Suprapubic skin (tissue), 4 donors: ENCODE measurements around the gene CNOT1. TPM values are rescaled to one million over a fixed set of nuclear protein-coding genes. Genes with fewer than 3 reads are reported as not detected.
A peak's percentile ranks its signal among the peaks of the same experiment; 100 is the strongest.

Source experiments
- DNase-seq, 2 donors: peaks; one replicate each; pipeline ENCODE4 v3.0.0-alpha.2; 2019; ENCODE audit warnings: low spot score in 2 of 2
- H3K27ac ChIP-seq: fragments of 200-600 bp; sonication (generic); one replicate; pipeline ENCODE4 v1.5.1; 2019
- H3K27me3 ChIP-seq: fragments of 200-600 bp; sonication (generic); one replicate; pipeline ENCODE4 v1.5.1; 2019
- H3K36me3 ChIP-seq: fragments of 200-600 bp; sonication (generic); one replicate; pipeline ENCODE4 v1.5.1; 2019
- H3K4me1 ChIP-seq: fragments of 200-600 bp; sonication (generic); one replicate; pipeline ENCODE4 v1.5.1; 2019
- H3K4me3 ChIP-seq: fragments of 200-600 bp; sonication (generic); one replicate; pipeline ENCODE4 v1.5.1; 2019; ENCODE audit warnings: mild to moderate bottlenecking
- H3K9me3 ChIP-seq: fragments of 200-600 bp; sonication (generic); one replicate; pipeline ENCODE4 v1.5.1; 2019
- EP300 ChIP-seq: sonication (generic); formaldehyde crosslinking; IDR thresholded peaks from one replicate; pipeline ENCODE4 v1.6.1; 2017; ENCODE audit warnings: antibody characterized with exemption
- POLR2A ChIP-seq, 2 donors: fragments of 450-650 bp; IDR thresholded peaks; one replicate each; pipeline ENCODE4 v1.6.1; 2017; ENCODE audit warnings: antibody characterized with exemption in 2 of 2, mild to moderate bottlenecking in 2 of 2, moderate library complexity in 2 of 2
- POLR2AphosphoS5 ChIP-seq, 3 donors: sonication (generic); formaldehyde crosslinking; IDR thresholded peaks; one replicate each; pipeline ENCODE4 v1.6.1; 2017; ENCODE audit warnings: antibody characterized with exemption in 3 of 3
- WGBS: methylation state at CpG from one replicate; pipeline ENCODE4 v1.1.5; 2018; 5-methylcytosine and 5-hydroxymethylcytosine counted together
- total RNA-seq, 4 donors: library from RNA; depleted of rRNA; stranded (reverse); fragments of >200 nt; gene quantifications; one replicate each; pipeline ENCODE4 v1.1.0, GENCODE V29; 2016
- TF ChIP-seq, protein P1 (sequence below), 2 donors: fragments of 200-600 bp in 1 of 2; fragments of 450-650 bp in 1 of 2; sonication (generic) in 1 of 2; IDR thresholded peaks; one replicate each; pipeline ENCODE4 v1.5.1; 2016 to 2019; ENCODE audit warnings: antibody characterized with exemption in 2 of 2, mild to moderate bottlenecking in 1 of 2, moderate library complexity in 1 of 2

CNOT1 gene
- total RNA-seq, 4 donors from 2014 or later = 94.8 to 238 (median 143) TPM

DNA sequence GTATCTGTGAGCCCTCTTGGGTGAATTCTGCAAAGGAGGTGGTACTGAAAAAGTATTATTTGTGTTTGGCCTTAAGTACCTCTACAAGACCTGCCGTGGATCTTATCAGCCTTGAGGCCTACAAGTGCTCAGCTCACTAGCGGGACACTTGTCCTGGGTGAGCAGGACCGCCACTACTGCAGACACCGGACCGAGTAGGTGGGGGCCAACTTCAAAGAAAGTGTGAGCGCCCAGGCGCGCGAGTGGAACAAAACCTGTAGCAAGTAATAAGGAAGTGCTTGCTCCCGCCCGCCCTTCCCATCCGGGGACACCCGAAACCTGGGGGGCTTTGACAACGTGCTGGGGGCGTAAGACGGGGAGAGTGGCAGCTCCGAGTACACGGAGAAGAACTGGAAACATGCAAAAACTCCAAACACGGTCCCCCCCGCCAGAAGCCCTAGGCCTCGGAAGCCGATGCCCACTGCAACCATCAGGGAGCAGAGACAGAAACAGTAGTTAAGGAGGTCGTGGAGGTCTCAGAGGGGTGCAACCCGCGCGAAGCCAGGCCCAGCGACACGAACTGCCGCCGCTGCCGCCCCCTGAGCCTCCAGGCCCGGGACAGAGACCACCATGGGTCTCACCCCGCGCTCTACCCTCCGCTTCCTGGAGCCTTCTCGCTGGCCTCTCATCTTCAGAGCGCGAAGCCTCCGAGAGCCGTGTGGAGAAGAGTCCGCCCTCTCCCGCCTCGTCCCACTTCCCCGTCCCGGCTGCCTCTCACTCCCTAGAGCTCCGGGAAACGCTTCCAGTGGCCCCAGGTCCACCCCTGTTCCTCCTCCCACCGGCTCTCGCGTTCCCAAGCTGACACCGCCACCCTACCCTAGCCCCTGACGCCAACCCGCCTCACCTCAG, 537 bp downstream of the CNOT1 start:
- peak in 1 of 3 donors; percentile 69 for TF ChIP-seq POLR2AphosphoS5 (IDR thresholded peaks at IDR 0.05)
- TF ChIP-seq POLR2A (IDR thresholded peaks at IDR 0.05) = no peak
- Histone ChIP-seq H3K27ac (peak overlapping the region; percentile 100), H3K36me3 (peaks cover 7% of the 10 kb centered on the region), H3K4me3 (peak overlapping the region; percentile 99), H3K9me3 (no peaks in the 10 kb centered on the region), H3K27me3 (no peaks in the 10 kb centered on the region), H3K4me1 (peaks cover 21% of the 10 kb centered on the region)
- WGBS = under 1% methylated on average over 38 of the region's 53 CpGs
- peak; percentile 80 to 88 for DNase-seq

- DNase-seq = no peak
- no peak overlapping the region for H3K4me3 ChIP-seq
- peaks cover 50% of the 10 kb centered on the region for H3K36me3 ChIP-seq
- no peaks in the 10 kb centered on the region for H3K27me3 ChIP-seq
- TF ChIP-seq POLR2A (IDR thresholded peaks at IDR 0.05) = no peak
- TF ChIP-seq POLR2AphosphoS5 (IDR thresholded peaks at IDR 0.05) = no peak
- TF ChIP-seq, protein P1, sequence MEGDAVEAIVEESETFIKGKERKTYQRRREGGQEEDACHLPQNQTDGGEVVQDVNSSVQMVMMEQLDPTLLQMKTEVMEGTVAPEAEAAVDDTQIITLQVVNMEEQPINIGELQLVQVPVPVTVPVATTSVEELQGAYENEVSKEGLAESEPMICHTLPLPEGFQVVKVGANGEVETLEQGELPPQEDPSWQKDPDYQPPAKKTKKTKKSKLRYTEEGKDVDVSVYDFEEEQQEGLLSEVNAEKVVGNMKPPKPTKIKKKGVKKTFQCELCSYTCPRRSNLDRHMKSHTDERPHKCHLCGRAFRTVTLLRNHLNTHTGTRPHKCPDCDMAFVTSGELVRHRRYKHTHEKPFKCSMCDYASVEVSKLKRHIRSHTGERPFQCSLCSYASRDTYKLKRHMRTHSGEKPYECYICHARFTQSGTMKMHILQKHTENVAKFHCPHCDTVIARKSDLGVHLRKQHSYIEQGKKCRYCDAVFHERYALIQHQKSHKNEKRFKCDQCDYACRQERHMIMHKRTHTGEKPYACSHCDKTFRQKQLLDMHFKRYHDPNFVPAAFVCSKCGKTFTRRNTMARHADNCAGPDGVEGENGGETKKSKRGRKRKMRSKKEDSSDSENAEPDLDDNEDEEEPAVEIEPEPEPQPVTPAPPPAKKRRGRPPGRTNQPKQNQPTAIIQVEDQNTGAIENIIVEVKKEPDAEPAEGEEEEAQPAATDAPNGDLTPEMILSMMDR (IDR thresholded peaks at IDR 0.05) = no peak
- no peak for TF ChIP-seq EP300
- H3K9me3 ChIP-seq = no peaks in the 10 kb centered on the region
- WGBS = 87% methylated on average over 7 of the region's 7 CpGs
- H3K27ac ChIP-seq = no peak overlapping the region
- peaks cover 16% of the 10 kb centered on the region for H3K4me1 ChIP-seq
These were observed 5.4 kb downstream of the CNOT1 start for GRCh38 chr16:58624209-58624608.

DNA sequence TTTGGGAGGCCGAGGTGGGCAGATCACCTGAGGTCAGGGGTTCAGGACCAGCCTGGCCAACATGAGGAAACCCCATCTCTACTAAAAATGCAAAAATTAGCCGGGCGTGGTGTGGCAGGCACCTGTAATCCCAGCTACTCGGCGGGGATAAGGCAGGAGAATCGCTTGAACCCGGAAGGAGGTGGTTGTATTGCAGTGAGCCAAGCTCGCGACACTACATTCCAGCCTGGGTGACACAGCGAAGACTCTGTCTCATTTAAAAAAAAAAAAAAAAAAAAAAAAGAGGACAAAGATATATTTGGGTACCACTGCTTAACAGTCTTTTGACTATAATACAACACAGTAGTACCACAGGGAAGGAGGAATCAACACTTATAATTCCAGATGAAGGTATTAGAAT, 9.2 kb downstream of the CNOT1 start:
- DNase-seq = peak in 1 of 2 donors; percentile 35
- no peaks in the 10 kb centered on the region for H3K4me1 ChIP-seq
- no peaks in the 10 kb centered on the region for H3K27me3 ChIP-seq
- H3K27ac ChIP-seq = no peak overlapping the region
- WGBS = 81% methylated on average over 10 of the region's 10 CpGs
- no peak for TF ChIP-seq EP300
- TF ChIP-seq, protein P1 (IDR thresholded peaks at IDR 0.05) = no peak
- no peak for TF ChIP-seq POLR2AphosphoS5 (IDR thresholded peaks at IDR 0.05)
- TF ChIP-seq POLR2A (IDR thresholded peaks at IDR 0.05) = no peak
- no peaks in the 10 kb centered on the region for H3K9me3 ChIP-seq
- peaks cover 56% of the 10 kb centered on the region for H3K36me3 ChIP-seq
- no peak overlapping the region for H3K4me3 ChIP-seq

DNA sequence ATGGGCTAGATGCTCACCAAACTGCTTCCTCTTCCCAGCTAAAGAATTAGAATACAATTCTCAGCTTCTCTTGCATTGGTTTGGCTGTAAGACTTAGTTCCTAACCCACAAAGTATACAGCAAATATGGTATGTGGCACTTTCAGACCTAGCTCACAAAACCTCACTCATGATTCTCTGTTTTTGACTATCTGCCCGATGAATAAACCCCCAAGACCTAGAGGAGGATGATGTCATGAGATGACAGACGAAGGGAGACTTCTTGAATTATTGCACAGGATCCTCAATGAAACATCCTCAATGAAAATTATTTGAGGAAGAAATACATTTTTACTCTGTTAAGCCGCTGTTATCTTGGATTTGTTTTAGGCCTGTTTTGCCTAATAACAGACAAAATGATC, 14.3 kb downstream of the CNOT1 start:
- Histone ChIP-seq H3K9me3 (no peaks in the 10 kb centered on the region), H3K27me3 (no peaks in the 10 kb centered on the region), H3K27ac (no peak overlapping the region), H3K4me1 (no peaks in the 10 kb centered on the region), H3K36me3 (peaks cover 21% of the 10 kb centered on the region), H3K4me3 (no peak overlapping the region)
- no peak for DNase-seq
- 56% methylated on average over 3 of the region's 3 CpGs for WGBS
- TF ChIP-seq, protein P1 (IDR thresholded peaks at IDR 0.05) = no peak
- TF ChIP-seq EP300 (no peak), POLR2A (IDR thresholded peaks at IDR 0.05) (no peak), POLR2AphosphoS5 (IDR thresholded peaks at IDR 0.05) (no peak)

GRCh38 chr16:58614860-58615259, 14.8 kb downstream of the CNOT1 start:
- Histone ChIP-seq H3K27ac (no peak overlapping the region), H3K9me3 (no peaks in the 10 kb centered on the region), H3K36me3 (peaks cover 17% of the 10 kb centered on the region), H3K27me3 (no peaks in the 10 kb centered on the region), H3K4me1 (no peaks in the 10 kb centered on the region), H3K4me3 (no peak overlapping the region)
- WGBS = 93% methylated on average over 6 of the region's 6 CpGs
- peak in 1 of 2 donors; percentile 24 for DNase-seq
- TF ChIP-seq, protein P1 (IDR thresholded peaks at IDR 0.05) = no peak
- TF ChIP-seq POLR2AphosphoS5 (IDR thresholded peaks at IDR 0.05) (no peak), EP300 (no peak), POLR2A (IDR thresholded peaks at IDR 0.05) (no peak)
